Nephron (organoid): ENCODE results near the gene JPH2.
A peak's percentile ranks its signal among the peaks of the same experiment; 100 is the strongest.
"Not testable (repeated sequence)": the region's sequence is repeated elsewhere in the genome, so short reads cannot be mapped to it uniquely, and the experiment has no call there.

Experiments
- H3K27ac Mint-ChIP-seq, 3 experiments: 2 replicates each; pipeline ENCODE4 v1.8.0; 2020; ENCODE audit warnings: mixed read lengths in 3 of 3, mild to moderate bottlenecking in 2 of 3, moderate library complexity in 1 of 3
- H3K27me3 Mint-ChIP-seq: 2 replicates; pipeline ENCODE4 v1.8.0; 2021; ENCODE audit warnings: low read depth, mild to moderate bottlenecking, moderate library complexity, mixed read lengths
- H3K36me3 Mint-ChIP-seq: 2 replicates; pipeline ENCODE4 v1.8.0; 2020; ENCODE audit warnings: low read depth, mixed read lengths
- H3K4me1 Mint-ChIP-seq: 2 replicates; pipeline ENCODE4 v1.8.0; 2020; ENCODE audit warnings: mixed read lengths
- H3K4me3 Mint-ChIP-seq, 3 experiments: 2 replicates each; pipeline ENCODE4 v1.8.0; 2020; ENCODE audit warnings: mild to moderate bottlenecking in 3 of 3, mixed read lengths in 3 of 3, moderate library complexity in 2 of 3
- H3K9me3 Mint-ChIP-seq: 2 replicates; pipeline ENCODE4 v1.8.0; 2020; ENCODE audit warnings: mixed read lengths
- CTCF ChIP-seq, 3 experiments: fragments of 200-600 bp; sonication (generic); IDR thresholded peaks; one replicate each; pipeline ENCODE4 v1.5.0; 2021; ENCODE audit warnings: antibody characterized with exemption in 3 of 3; ENCODE audit not compliant: unreplicated experiment in 3 of 3

Gene JPH2

GRCh38 chr20:44187054-44187771 lies at the start of gene JPH2:
JPH2 (minus strand) TSS chr20:44187188; CDS start chr20:44186705, 483 bp downstream.
- Mint-ChIP-seq H3K9me3 (no peaks in the 10 kb centered on the region), H3K27me3 (peaks cover 5% of the 10 kb centered on the region), H3K4me1 (peaks cover 37% of the 10 kb centered on the region), H3K4me3 (peak within 1 kb of the TSS; percentile 79 to 85 (median 81)), H3K36me3 (no peaks in the 10 kb centered on the region), H3K27ac (peak within 1 kb of the TSS; percentile 6 to 66 (median 59))
- TF ChIP-seq CTCF (IDR thresholded peaks at IDR 0.05; ENCODE audit: unreplicated experiment in 3 of 3), result no peak

GRCh38 chr20:44235702-44236101 lies 48.7 kb upstream of the JPH2 start:
- H3K27ac Mint-ChIP-seq, result no peak overlapping the region
- H3K36me3 Mint-ChIP-seq, result no peaks in the 10 kb centered on the region
- TF ChIP-seq CTCF (IDR thresholded peaks at IDR 0.05; ENCODE audit: unreplicated experiment in 3 of 3), result no peak
- peaks cover 5% of the 10 kb centered on the region for H3K27me3 Mint-ChIP-seq
- H3K4me1 Mint-ChIP-seq, result no peaks in the 10 kb centered on the region
- H3K4me3 Mint-ChIP-seq, result no peak overlapping the region
- no peaks in the 10 kb centered on the region for H3K9me3 Mint-ChIP-seq

GRCh38 chr20:44234566-44235317 lies 47.8 kb upstream of the JPH2 start:
- Mint-ChIP-seq H3K4me3 (no peak overlapping the region), H3K36me3 (no peaks in the 10 kb centered on the region), H3K27ac (no peak overlapping the region), H3K9me3 (no peaks in the 10 kb centered on the region), H3K27me3 (peaks cover 5% of the 10 kb centered on the region), H3K4me1 (no peaks in the 10 kb centered on the region)
- no peak for TF ChIP-seq CTCF (IDR thresholded peaks at IDR 0.05; ENCODE audit: unreplicated experiment in 3 of 3)

GRCh38 chr20:44233436-44234016 lies 46.5 kb upstream of the JPH2 start:
- Mint-ChIP-seq H3K27ac (no peak overlapping the region), H3K4me3 (no peak overlapping the region), H3K27me3 (no peaks in the 10 kb centered on the region), H3K36me3 (no peaks in the 10 kb centered on the region), H3K4me1 (no peaks in the 10 kb centered on the region), H3K9me3 (no peaks in the 10 kb centered on the region)
- no peak for TF ChIP-seq CTCF (IDR thresholded peaks at IDR 0.05; ENCODE audit: unreplicated experiment in 3 of 3)

GRCh38 chr20:44232469-44232856 lies 45.5 kb upstream of the JPH2 start:
- H3K36me3 Mint-ChIP-seq, H3K4me1 Mint-ChIP-seq, H3K27me3 Mint-ChIP-seq, H3K4me3 Mint-ChIP-seq, H3K27ac Mint-ChIP-seq, H3K9me3 Mint-ChIP-seq: not testable (repeated sequence)

- Mint-ChIP-seq H3K9me3 (no peaks in the 10 kb centered on the region), H3K36me3 (no peaks in the 10 kb centered on the region), H3K27ac (no peak overlapping the region), H3K27me3 (no peaks in the 10 kb centered on the region), H3K4me3 (no peak overlapping the region), H3K4me1 (no peaks in the 10 kb centered on the region)
- no peak for TF ChIP-seq CTCF (IDR thresholded peaks at IDR 0.05; ENCODE audit: unreplicated experiment in 3 of 3)
Measured at GRCh38 chr20:44231713-44232468, 44.9 kb upstream of the JPH2 start.
